ENCODE measurements around the gene FAM222A. TPM values are rescaled to one million over a fixed set of nuclear protein-coding genes. Genes with fewer than 3 reads are reported as not detected.

Gene FAM222A
- total RNA-seq, 1 donor from 2014 or later = 1.5 TPM

- H3K27ac Mint-ChIP-seq (ENCODE audit: unreplicated experiment) = no peak overlapping the region
- H3K4me3 Mint-ChIP-seq (ENCODE audit: unreplicated experiment) = no peak overlapping the region
- H3K27me3 Mint-ChIP-seq (ENCODE audit: unreplicated experiment) = no peaks in the 10 kb centered on the region
- no peaks in the 10 kb centered on the region for H3K36me3 Mint-ChIP-seq (ENCODE audit: unreplicated experiment)
- no peaks in the 10 kb centered on the region for H3K4me1 Mint-ChIP-seq (ENCODE audit: unreplicated experiment)
- TF ChIP-seq, protein P1, sequence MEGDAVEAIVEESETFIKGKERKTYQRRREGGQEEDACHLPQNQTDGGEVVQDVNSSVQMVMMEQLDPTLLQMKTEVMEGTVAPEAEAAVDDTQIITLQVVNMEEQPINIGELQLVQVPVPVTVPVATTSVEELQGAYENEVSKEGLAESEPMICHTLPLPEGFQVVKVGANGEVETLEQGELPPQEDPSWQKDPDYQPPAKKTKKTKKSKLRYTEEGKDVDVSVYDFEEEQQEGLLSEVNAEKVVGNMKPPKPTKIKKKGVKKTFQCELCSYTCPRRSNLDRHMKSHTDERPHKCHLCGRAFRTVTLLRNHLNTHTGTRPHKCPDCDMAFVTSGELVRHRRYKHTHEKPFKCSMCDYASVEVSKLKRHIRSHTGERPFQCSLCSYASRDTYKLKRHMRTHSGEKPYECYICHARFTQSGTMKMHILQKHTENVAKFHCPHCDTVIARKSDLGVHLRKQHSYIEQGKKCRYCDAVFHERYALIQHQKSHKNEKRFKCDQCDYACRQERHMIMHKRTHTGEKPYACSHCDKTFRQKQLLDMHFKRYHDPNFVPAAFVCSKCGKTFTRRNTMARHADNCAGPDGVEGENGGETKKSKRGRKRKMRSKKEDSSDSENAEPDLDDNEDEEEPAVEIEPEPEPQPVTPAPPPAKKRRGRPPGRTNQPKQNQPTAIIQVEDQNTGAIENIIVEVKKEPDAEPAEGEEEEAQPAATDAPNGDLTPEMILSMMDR (IDR thresholded peaks at IDR 0.05) = no peak
- H3K9me3 Mint-ChIP-seq (ENCODE audit: unreplicated experiment) = no peaks in the 10 kb centered on the region
- DNase-seq (ENCODE audit: extremely low spot score, unreplicated experiment) = no peak
Observed at GRCh38 chr12:109781668-109782325, 68.2 kb downstream of the FAM222A start.

DNA sequence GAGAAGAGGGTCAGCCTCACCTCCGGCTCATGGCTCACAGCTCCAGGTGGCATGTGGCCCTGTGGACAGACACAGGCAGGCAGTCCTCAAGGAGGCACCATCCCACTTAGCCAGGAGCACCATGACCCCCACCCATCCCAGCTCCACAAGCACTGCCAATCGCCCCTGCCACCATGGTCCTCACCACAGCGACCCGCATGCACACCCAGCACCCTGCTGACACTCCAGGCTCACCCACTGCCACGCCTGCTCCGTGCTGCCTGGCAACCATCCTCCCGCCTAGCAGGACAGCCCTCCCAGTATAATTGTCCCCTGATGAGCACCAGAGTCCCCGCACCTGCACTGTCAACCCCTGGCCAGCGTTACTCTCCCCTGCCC lies 68.7 kb downstream of the FAM222A start:
- Mint-ChIP-seq H3K9me3 (ENCODE audit: unreplicated experiment) (no peaks in the 10 kb centered on the region), H3K4me3 (ENCODE audit: unreplicated experiment) (no peak overlapping the region)
- TF ChIP-seq, protein P1 (IDR thresholded peaks at IDR 0.05) = no peak

DNA sequence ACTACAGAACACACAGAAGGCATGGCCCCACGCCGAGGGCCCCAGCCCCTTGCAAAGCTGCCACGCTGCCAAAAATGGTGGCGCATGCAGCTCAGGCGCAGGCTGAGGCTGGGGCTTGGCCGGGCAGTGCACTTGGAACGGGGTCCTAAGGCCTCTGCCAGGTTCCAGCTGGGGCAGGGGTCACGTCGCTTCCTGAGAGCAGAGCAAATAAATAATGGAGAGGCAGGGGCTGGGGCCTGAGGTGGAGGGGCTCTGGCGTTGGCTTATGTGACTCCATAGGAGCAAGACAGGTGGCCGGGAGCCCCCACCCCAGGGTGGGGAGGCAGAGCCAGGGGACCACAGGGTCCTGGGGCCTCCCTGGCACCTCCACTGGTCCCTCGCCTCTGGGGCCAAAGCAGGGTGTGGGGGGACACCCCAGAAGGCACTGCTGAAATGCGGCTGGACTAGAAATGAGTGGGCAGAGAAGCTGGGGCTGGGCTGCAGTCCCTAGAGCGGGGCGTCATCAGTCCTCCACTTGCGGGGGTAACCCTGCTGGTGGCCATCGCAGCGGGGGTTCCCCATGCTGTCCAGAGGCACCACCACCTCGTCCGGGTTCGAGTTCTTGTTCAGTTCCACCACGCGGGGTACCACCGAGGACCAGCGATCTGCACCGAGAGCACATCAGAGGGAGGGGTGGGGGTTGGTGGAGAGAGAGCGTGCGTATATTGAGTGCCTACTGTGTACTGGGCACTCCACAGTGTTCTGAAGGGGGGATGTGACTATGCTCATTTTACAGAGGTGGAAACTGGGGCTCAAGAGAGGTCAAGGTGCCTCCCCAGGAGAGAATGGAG lies 69.7 kb downstream of the FAM222A start:
- Mint-ChIP-seq H3K36me3 (ENCODE audit: unreplicated experiment) (no peaks in the 10 kb centered on the region), H3K4me1 (ENCODE audit: unreplicated experiment) (no peaks in the 10 kb centered on the region), H3K27ac (ENCODE audit: unreplicated experiment) (no peak overlapping the region), H3K9me3 (ENCODE audit: unreplicated experiment) (no peaks in the 10 kb centered on the region), H3K27me3 (ENCODE audit: unreplicated experiment) (no peaks in the 10 kb centered on the region), H3K4me3 (ENCODE audit: unreplicated experiment) (no peak overlapping the region)
- TF ChIP-seq, protein P1 (IDR thresholded peaks at IDR 0.05) = no peak
- no peak for DNase-seq (ENCODE audit: extremely low spot score, unreplicated experiment)

More for the DNA sequence above, 68.7 kb downstream of the FAM222A start:
- Mint-ChIP-seq H3K36me3 (ENCODE audit: unreplicated experiment) (no peaks in the 10 kb centered on the region), H3K4me1 (ENCODE audit: unreplicated experiment) (no peaks in the 10 kb centered on the region), H3K27ac (ENCODE audit: unreplicated experiment) (no peak overlapping the region), H3K27me3 (ENCODE audit: unreplicated experiment) (no peaks in the 10 kb centered on the region)
- DNase-seq (ENCODE audit: extremely low spot score, unreplicated experiment) = no peak

- no peaks in the 10 kb centered on the region for H3K36me3 Mint-ChIP-seq (ENCODE audit: unreplicated experiment)
- TF ChIP-seq, protein P1 (IDR thresholded peaks at IDR 0.05) = no peak
Observed at GRCh38 chr12:109783965-109784244, 70.3 kb downstream of the FAM222A start.

GRCh38 chr12:109785854-109786253 lies 72.2 kb downstream of the FAM222A start:
- Mint-ChIP-seq H3K36me3 (ENCODE audit: unreplicated experiment) (no peaks in the 10 kb centered on the region), H3K27me3 (ENCODE audit: unreplicated experiment) (peaks cover 2% of the 10 kb centered on the region), H3K27ac (ENCODE audit: unreplicated experiment) (no peak overlapping the region), H3K4me3 (ENCODE audit: unreplicated experiment) (no peak overlapping the region), H3K4me1 (ENCODE audit: unreplicated experiment) (no peaks in the 10 kb centered on the region), H3K9me3 (ENCODE audit: unreplicated experiment) (no peaks in the 10 kb centered on the region)
- TF ChIP-seq, protein P1 (IDR thresholded peaks at IDR 0.05) = no peak
- DNase-seq (ENCODE audit: extremely low spot score, unreplicated experiment) = no peak

More at GRCh38 chr12:109783965-109784244, 70.3 kb downstream of the FAM222A start:
- Mint-ChIP-seq H3K27ac (ENCODE audit: unreplicated experiment) (no peak overlapping the region), H3K9me3 (ENCODE audit: unreplicated experiment) (no peaks in the 10 kb centered on the region), H3K4me3 (ENCODE audit: unreplicated experiment) (no peak overlapping the region), H3K4me1 (ENCODE audit: unreplicated experiment) (no peaks in the 10 kb centered on the region), H3K27me3 (ENCODE audit: unreplicated experiment) (peaks cover 1% of the 10 kb centered on the region)
- DNase-seq (ENCODE audit: extremely low spot score, unreplicated experiment) = no peak
